HG02759 (cell line): ENCODE results near the gene SEC61G.
A peak's percentile ranks its signal among the peaks of the same experiment; 100 is the strongest.

Experiments used
- ATAC-seq: cut with Tn5 transposase; IDR thresholded peaks from one replicate; pipeline ENCODE4 v1.9.1; 2021; ENCODE audit warnings: mild to moderate bottlenecking, moderate library complexity; ENCODE audit not compliant: unreplicated experiment

The SEC61G gene

GRCh38 chr7:54758702-54759592, at the start of gene SEC61G:
Gene SEC61G (minus strand): TSS chr7:54759211. CDS start chr7:54757588, 1,623 bp downstream.
- peak; percentile 98 for ATAC-seq

GRCh38 chr7:54802841-54803240, 43.8 kb upstream of the SEC61G start:
- ATAC-seq: peak; percentile 71

GRCh38 chr7:54802114-54802513, 43.1 kb upstream of the SEC61G start:
- no peak for ATAC-seq

- no peak for ATAC-seq
Measured at GRCh38 chr7:54799792-54800191, 40.8 kb upstream of the SEC61G start.

- ATAC-seq: no peak
Measured at GRCh38 chr7:54798530-54798929, 39.5 kb upstream of the SEC61G start.

- ATAC-seq: no peak
Measured at GRCh38 chr7:54796853-54797252, 37.8 kb upstream of the SEC61G start.

- no peak for ATAC-seq
Measured at GRCh38 chr7:54796150-54796549, 37.1 kb upstream of the SEC61G start.

- ATAC-seq: no peak
Measured at GRCh38 chr7:54792383-54792782, 33.4 kb upstream of the SEC61G start.

- peak; percentile 94 for ATAC-seq
Measured at GRCh38 chr7:54788664-54789063, 29.7 kb upstream of the SEC61G start.

GRCh38 chr7:54785261-54785660, 26.2 kb upstream of the SEC61G start:
- ATAC-seq: no peak

GRCh38 chr7:54783952-54784351, 24.9 kb upstream of the SEC61G start:
- no peak for ATAC-seq

- no peak for ATAC-seq
Measured at GRCh38 chr7:54782829-54783228, 23.8 kb upstream of the SEC61G start.

- no peak for ATAC-seq
Measured at GRCh38 chr7:54782314-54782713, 23.3 kb upstream of the SEC61G start.

GRCh38 chr7:54781134-54781920, 22.3 kb upstream of the SEC61G start:
- ATAC-seq: no peak

GRCh38 chr7:54780490-54780889, 21.5 kb upstream of the SEC61G start:
- ATAC-seq: no peak

GRCh38 chr7:54778696-54779540, 19.9 kb upstream of the SEC61G start:
- ATAC-seq: no peak

- ATAC-seq: no peak
Measured at GRCh38 chr7:54778166-54778565, 19.2 kb upstream of the SEC61G start.

- no peak for ATAC-seq
Measured at GRCh38 chr7:54774785-54775740, 16.1 kb upstream of the SEC61G start.

GRCh38 chr7:54773472-54774399, 14.7 kb upstream of the SEC61G start:
- peak; percentile 95 for ATAC-seq
